PC-9 (cell line): Measurements from ENCODE around the gene ADI1. TPM values are rescaled to one million over a fixed set of nuclear protein-coding genes. Genes with fewer than 3 reads are reported as not detected.

Experiments
- BruUV-seq: library from RNA; stranded (reverse); fragments of 400-500 nt; replicated peaks from 2 replicates; lab custom pipeline; 2021; lab: Mats Ljungman, UMichigan
- CTCF ChIA-PET: fragments of 300-600 bp; sonication (Branson Sonifier 250); formaldehyde crosslinking; loops from one replicate; lab custom pipeline; 2022; ENCODE audit warnings: antibody characterized with exemption; lab: Charles Lee
- POLR2A ChIA-PET: fragments of 300-600 bp; sonication (Branson Sonifier 250); formaldehyde crosslinking; loops from one replicate; lab custom pipeline; 2022; ENCODE audit warnings: antibody characterized with exemption; ENCODE audit not compliant: unreplicated experiment; lab: Charles Lee
- DNase-seq, 2 experiments: peaks; one replicate each; pipeline versions ENCODE4 v3.0.0 to v3.0.0-alpha.2; 2015 to 2022; ENCODE audit warnings: mixed read lengths in 1 of 2
- H2AFZ ChIP-seq: fragments of 200-600 bp; sonication (generic); 2 replicates; pipeline ENCODE4 v1.8.1; 2017; ENCODE audit warnings: antibody characterized with exemption
- H3F3A ChIP-seq: fragments of 200-600 bp; sonication (generic); 2 replicates; pipeline ENCODE4 v1.8.1; 2017; ENCODE audit warnings: antibody characterized with exemption, mild to moderate bottlenecking, low read depth; ENCODE audit not compliant: insufficient read depth
- H3K27ac ChIP-seq: fragments of 200-600 bp; sonication (generic); 2 replicates; pipeline ENCODE4 v1.6.1; 2016; ENCODE audit warnings: mixed run types
- H3K27me3 ChIP-seq: fragments of 200-600 bp; sonication (generic); 2 replicates; pipeline ENCODE4 v1.6.1; 2016; ENCODE audit warnings: low read depth, mixed run types; ENCODE audit not compliant: insufficient read depth
- H3K36me3 ChIP-seq: fragments of 200-600 bp; sonication (generic); 2 replicates; pipeline ENCODE4 v1.6.1; 2016; ENCODE audit warnings: low read depth, mixed run types
- H3K4me1 ChIP-seq: fragments of 200-600 bp; sonication (generic); replicated peaks from 2 replicates; pipeline ENCODE4 v1.6.1; 2016; ENCODE audit warnings: mixed run types; ENCODE audit not compliant: insufficient read depth
- H3K4me2 ChIP-seq: fragments of 200-600 bp; sonication (generic); 2 replicates; pipeline ENCODE4 v1.6.1; 2017; ENCODE audit warnings: mixed run types
- H3K4me3 ChIP-seq: fragments of 200-600 bp; sonication (generic); 2 replicates; pipeline ENCODE4 v1.6.1; 2016; ENCODE audit warnings: mixed run types
- H3K79me2 ChIP-seq: fragments of 200-600 bp; sonication (generic); 2 replicates; pipeline ENCODE4 v1.6.1; 2017; ENCODE audit warnings: low read depth, mixed run types
- H3K9me2 ChIP-seq: fragments of 200-600 bp; sonication (generic); 2 replicates; pipeline ENCODE4 v1.8.1; 2017; ENCODE audit warnings: mild to moderate bottlenecking; ENCODE audit not compliant: insufficient read depth
- H3K9me3 ChIP-seq: fragments of 200-600 bp; sonication (generic); 2 replicates; pipeline ENCODE4 v1.8.1; 2016; ENCODE audit warnings: low read depth; ENCODE audit not compliant: insufficient read depth
- H4K20me1 ChIP-seq: fragments of 200-600 bp; sonication (generic); 2 replicates; pipeline ENCODE4 v1.8.1; 2017; ENCODE audit not compliant: insufficient read depth
- CTCF ChIP-seq: fragments of 200-600 bp; sonication (generic); conservative IDR thresholded peaks from 2 replicates; pipeline ENCODE4 v1.6.1; 2017; ENCODE audit warnings: mixed run types, antibody characterized with exemption, mild to moderate bottlenecking, moderate library complexity
- EZH2 ChIP-seq: fragments of 200-600 bp; sonication (generic); IDR thresholded peaks from 2 replicates; pipeline ENCODE4 v1.8.0; 2017; ENCODE audit warnings: antibody characterized with exemption, low read depth
- intact Hi-C: fragments of 100-400 bp; cut with micrococcal nuclease; formaldehyde crosslinking; loops from one replicate; pipeline ENCODE4 v1.10.0; 2022; ENCODE audit not compliant: unreplicated experiment
- total RNA-seq: library from RNA; stranded (reverse); gene quantifications from 2 replicates; pipeline ENCODE4 v1.2.3, GENCODE V29; 2021

Gene ADI1
- total RNA-seq, 1 experiment from 2014 or later = 54.5 TPM

DNA sequence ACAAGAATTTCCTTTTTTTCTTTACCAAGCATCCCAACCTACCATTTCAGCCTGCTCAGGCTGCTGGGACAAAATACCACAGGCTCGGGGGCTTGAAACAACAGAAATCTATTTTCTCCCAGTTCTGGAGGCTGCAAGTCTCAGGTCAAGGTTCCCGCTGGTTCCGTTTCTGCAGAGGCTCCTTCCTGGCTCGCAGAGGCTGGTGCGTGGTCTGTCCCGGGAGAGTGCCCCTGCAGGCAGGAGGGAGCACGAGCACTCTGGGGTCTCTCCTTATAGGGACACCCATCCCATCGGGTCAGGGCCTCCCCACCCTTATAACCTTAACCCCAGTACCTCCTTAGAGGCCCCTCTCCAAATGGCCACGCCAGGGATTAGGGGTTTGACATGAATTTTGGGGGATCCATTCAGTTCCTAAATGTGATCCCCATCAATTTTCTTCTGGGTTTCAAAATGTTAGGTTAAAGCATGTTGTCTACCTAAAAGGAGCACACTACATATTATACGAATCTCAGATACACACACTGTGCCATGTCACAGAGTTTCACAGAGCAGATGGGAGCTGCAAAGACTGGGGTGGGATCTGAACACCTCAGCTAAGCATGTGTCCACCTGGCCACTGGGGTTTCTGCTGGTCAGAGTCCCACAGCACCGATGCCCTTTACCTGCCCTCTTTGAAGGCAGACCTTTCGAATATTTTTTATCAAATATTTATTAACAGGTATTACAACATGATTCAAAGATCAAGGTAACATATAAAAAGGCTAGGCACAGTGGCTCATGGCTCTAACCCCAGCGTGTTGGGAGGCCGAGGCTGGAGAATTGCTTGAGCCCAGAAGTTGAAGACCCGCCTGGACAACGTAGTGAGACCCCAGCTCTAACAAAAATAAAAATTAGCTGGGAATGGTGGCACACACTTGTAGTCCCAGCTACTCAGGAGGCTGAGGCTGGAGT, 17.6 kb upstream of the ADI1 start:
- BruUV-seq = no TSS peak
- H3K36me3 ChIP-seq = peaks cover 7% of the 10 kb centered on the region; the same call in 1 of the 2 replicates
- H3K4me1 ChIP-seq = peaks cover 30% of the 10 kb centered on the region
- peaks cover 45% of the 10 kb centered on the region for H3F3A ChIP-seq
- H2AFZ ChIP-seq = peak overlapping the region; percentile 83
- H3K4me2 ChIP-seq = peak overlapping the region; percentile 85
- H3K4me3 ChIP-seq = peak overlapping the region; percentile 54
- intact Hi-C loops = loop anchor here (1.0 kb wide), 2 partner anchors 18 to 21 kb away; partner anchors contain the start of genes ADI1 and RNASEH1
- ChIA-PET CTCF (no interaction called here), POLR2A (interaction anchor here (0.7 kb wide), 1 partner anchor 20 kb away, joined by 7 read pairs; no protein-coding TSS in a partner anchor)
- DNase-seq = peak in 1 of 2 experiments; percentile 41
- H4K20me1 ChIP-seq = peaks cover 4% of the 10 kb centered on the region; the same call in 1 of the 2 replicates
- no peaks in the 10 kb centered on the region for H3K27me3 ChIP-seq
- no peaks in the 10 kb centered on the region for H3K9me2 ChIP-seq
- H3K27ac ChIP-seq = peak overlapping the region; percentile 88
- peak; percentile 46 for TF ChIP-seq CTCF
- TF ChIP-seq EZH2 = no peak
- H3K9me3 ChIP-seq = no peaks in the 10 kb centered on the region; the same call in 1 of the 2 replicates
- H3K79me2 ChIP-seq = no peaks in the 10 kb centered on the region

DNA sequence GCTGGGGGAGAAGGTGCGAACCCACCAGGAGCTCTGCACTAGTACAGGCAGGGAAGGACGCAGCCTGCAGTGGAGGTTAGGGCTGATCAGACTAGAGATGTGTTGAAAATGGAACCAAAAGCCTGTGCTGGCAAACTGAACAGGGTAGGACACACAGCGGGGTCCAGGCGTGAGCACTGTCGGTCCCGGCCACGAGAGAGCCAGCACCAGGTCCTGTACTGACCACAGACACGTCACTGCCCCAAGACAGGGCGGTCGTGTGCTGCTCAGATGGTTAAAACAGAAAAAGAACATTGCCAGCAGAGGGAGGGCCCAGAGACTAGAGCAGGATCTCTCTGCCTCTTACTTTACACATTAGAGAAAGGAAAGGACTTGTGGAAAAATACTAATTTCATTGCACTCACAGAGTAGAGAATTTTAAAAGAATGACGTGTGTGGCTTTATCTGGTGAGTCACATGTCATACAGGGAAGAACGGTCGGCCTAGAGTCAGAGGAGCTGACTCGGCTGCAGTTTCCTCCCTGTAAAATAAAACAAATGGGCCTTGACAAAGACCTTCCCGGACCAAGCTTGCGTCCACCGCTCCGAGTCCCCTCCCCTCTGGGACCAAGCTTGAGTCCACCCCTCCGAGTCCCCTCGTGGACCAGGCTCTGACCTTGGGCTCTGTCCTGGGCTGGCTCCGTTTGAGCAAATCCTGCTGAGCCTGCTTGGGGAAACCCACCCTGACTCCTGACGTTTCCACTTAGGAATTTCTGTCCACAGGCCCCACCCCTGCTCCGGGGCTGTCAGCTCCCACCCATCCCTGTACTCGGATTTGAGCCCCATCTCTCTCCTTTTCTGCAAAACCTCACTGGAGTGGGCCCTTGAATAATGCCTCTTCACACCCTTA, 16.7 kb upstream of the ADI1 start:
- H3K79me2 ChIP-seq = no peaks in the 10 kb centered on the region
- H3K4me1 ChIP-seq = peaks cover 30% of the 10 kb centered on the region
- CTCF ChIA-PET = interaction anchor here (0.5 to 0.6 kb wide), 2 partner anchors 30 to 43 kb away, joined by 3 read pairs; no protein-coding TSS in a partner anchor
- H3K27ac ChIP-seq = peak overlapping the region; percentile 88
- peak overlapping the region; percentile 85 for H3K4me2 ChIP-seq
- peak overlapping the region; percentile 54 for H3K4me3 ChIP-seq
- BruUV-seq = TSS peak; percentile 89
- H2AFZ ChIP-seq = peak overlapping the region; percentile 83
- H3K36me3 ChIP-seq = no peaks in the 10 kb centered on the region
- H4K20me1 ChIP-seq = no peaks in the 10 kb centered on the region
- TF ChIP-seq CTCF (0 out of 2 replicates have a peak, but pooled peaks have one; percentile 29), EZH2 (no peak)
- peaks cover 41% of the 10 kb centered on the region for H3F3A ChIP-seq
- POLR2A ChIA-PET = interaction anchor here (0.7 kb wide), 1 partner anchor 12 kb away, joined by 3 read pairs; no protein-coding TSS in a partner anchor
- intact Hi-C loops = loop anchor here (1.0 kb wide), 2 partner anchors 17 to 22 kb away; partner anchors contain the start of genes ADI1 and RNASEH1
- DNase-seq = peak; percentile 76 to 93
- no peaks in the 10 kb centered on the region for H3K9me2 ChIP-seq
- H3K9me3 ChIP-seq = no peaks in the 10 kb centered on the region; the same call in 1 of the 2 replicates
- H3K27me3 ChIP-seq = no peaks in the 10 kb centered on the region
